A549 (cell line): Measurements from ENCODE around the gene ZNF786. TPM values are rescaled to one million over a fixed set of nuclear protein-coding genes. Genes with fewer than 3 reads are reported as not detected.

Source experiments
- BHLHE40 ChIP-seq: IDR thresholded peaks from 2 replicates; pipeline ENCODE4 v1.6.1; 2012; ENCODE audit warnings: low read depth, low read length, inconsistent platforms
- CBX2 ChIP-seq: fragments of 200-600 bp; sonication (generic); IDR thresholded peaks from 2 replicates; pipeline ENCODE4 v1.6.1; 2016; ENCODE audit warnings: low read depth, mild to moderate bottlenecking, borderline replicate concordance
- CBX8 ChIP-seq: fragments of 200-600 bp; sonication (generic); IDR thresholded peaks from 2 replicates; pipeline ENCODE4 v1.6.1; 2016
- CHD2 ChIP-seq: fragments of 150-350 bp; IDR thresholded peaks from 2 replicates; pipeline ENCODE4 v1.6.1; 2014; ENCODE audit warnings: low read length; ENCODE audit not compliant: partially characterized antibody
- EHF ChIP-seq: fragments of 250-450 bp; sonication (Bioruptor Pico); IDR thresholded peaks from 2 replicates; pipeline ENCODE4 v1.5.0; 2020; ENCODE audit warnings: mild to moderate bottlenecking
- EHMT2 ChIP-seq: fragments of 200-600 bp; sonication (generic); IDR thresholded peaks from 2 replicates; pipeline ENCODE4 v1.6.1; 2016; ENCODE audit warnings: antibody characterized with exemption, low read depth, mild to moderate bottlenecking, moderate library complexity
- EP300 ChIP-seq, 2 experiments: fragments of >200 bp; sonication (Bioruptor Twin); formaldehyde crosslinking; IDR thresholded peaks; 2 replicates in 1 of 2; 3 replicates in 1 of 2; pipeline ENCODE4 v1.6.1; 2016 to 2017
- FOXS1 ChIP-seq: fragments of 250-450 bp; sonication (Bioruptor Pico); IDR thresholded peaks from 2 replicates; pipeline ENCODE4 v1.5.0; 2020; ENCODE audit warnings: mild to moderate bottlenecking, moderate library complexity
- GATA3 ChIP-seq: IDR thresholded peaks from 2 replicates; pipeline ENCODE4 v1.6.1; 2012; ENCODE audit warnings: borderline replicate concordance
- HEYL ChIP-seq: fragments of 250-450 bp; sonication (Bioruptor Pico); IDR thresholded peaks from 2 replicates; pipeline ENCODE4 v1.8.0; 2021; ENCODE audit warnings: mild to moderate bottlenecking, moderate library complexity
- HOXB13 ChIP-seq: fragments of 250-450 bp; sonication (Bioruptor Pico); IDR thresholded peaks from 2 replicates; pipeline ENCODE4 v1.5.0; 2020; ENCODE audit warnings: low read depth, mild to moderate bottlenecking, moderate library complexity
- HOXB5 ChIP-seq: fragments of 250-450 bp; sonication (Bioruptor Pico); IDR thresholded peaks from 2 replicates; pipeline ENCODE4 v1.5.0; 2020; ENCODE audit warnings: mild to moderate bottlenecking, moderate library complexity
- JUN ChIP-seq, 2 experiments: fragments of >200 bp; sonication (Bioruptor Twin); formaldehyde crosslinking; IDR thresholded peaks; 2 replicates in 1 of 2; 3 replicates in 1 of 2; pipeline ENCODE4 v1.6.1; 2016 to 2017
- MAZ ChIP-seq: fragments of 150-350 bp; IDR thresholded peaks from 2 replicates; pipeline ENCODE4 v1.6.1; 2014; ENCODE audit warnings: antibody characterized with exemption, low read depth, low read length, borderline replicate concordance
- MYC ChIP-seq: IDR thresholded peaks from 2 replicates; pipeline ENCODE4 v1.6.1; 2012; ENCODE audit warnings: mild to moderate bottlenecking, inconsistent platforms, low read length, improper control_type of control experiment, borderline replicate concordance
- NFE2L2 ChIP-seq: fragments of 150-350 bp; conservative IDR thresholded peaks from 2 replicates; pipeline ENCODE4 v1.6.1; 2014; ENCODE audit warnings: low read length
- NR3C1 ChIP-seq: fragments of >200 bp; sonication (Bioruptor Twin); formaldehyde crosslinking; IDR thresholded peaks from 3 replicates; pipeline ENCODE4 v1.6.1; 2017
- PHF8 ChIP-seq: fragments of 200-600 bp; sonication (generic); IDR thresholded peaks from 2 replicates; pipeline ENCODE4 v1.6.1; 2016; ENCODE audit warnings: low read depth, mild to moderate bottlenecking, antibody characterized with exemption, moderate library complexity, borderline replicate concordance
- POLR2A ChIP-seq: IDR thresholded peaks from 2 replicates; pipeline ENCODE4 v1.6.1; 2012; ENCODE audit warnings: mild to moderate bottlenecking, low read length
- POLR2AphosphoS2 ChIP-seq: conservative IDR thresholded peaks from 2 replicates; pipeline ENCODE4 v1.6.1; 2012; ENCODE audit warnings: low read length, improper control_type of control experiment, inconsistent platforms
- RAD21 ChIP-seq, 2 experiments: fragments of >200 bp in 1 of 2; sonication (Bioruptor Twin) in 1 of 2; formaldehyde crosslinking in 1 of 2; IDR thresholded peaks in 1 of 2; conservative IDR thresholded peaks in 1 of 2; 2 replicates in 1 of 2; 3 replicates in 1 of 2; pipeline ENCODE4 v1.6.1; 2012 to 2018; ENCODE audit warnings: inconsistent platforms in 1 of 2
- RARB ChIP-seq: fragments of 250-450 bp; sonication (Bioruptor Pico); IDR thresholded peaks from 2 replicates; pipeline ENCODE4 v1.8.0; 2021; ENCODE audit warnings: mild to moderate bottlenecking, moderate library complexity
- RCOR1 ChIP-seq: fragments of 150-350 bp; IDR thresholded peaks from 2 replicates; pipeline ENCODE4 v1.6.1; 2014; ENCODE audit warnings: antibody characterized with exemption, low read length, low read depth
- RFX5 ChIP-seq: fragments of 450-650 bp; IDR thresholded peaks from 2 replicates; pipeline ENCODE4 v1.7.1; 2014; ENCODE audit warnings: antibody characterized with exemption, mild to moderate bottlenecking, moderate library complexity
- RNF2 ChIP-seq: fragments of 200-600 bp; sonication (generic); IDR thresholded peaks from 2 replicates; pipeline ENCODE4 v1.6.1; 2016; ENCODE audit warnings: low read depth, mild to moderate bottlenecking, antibody characterized with exemption, moderate library complexity, borderline replicate concordance
- ZC3H11A ChIP-seq: fragments of 450-650 bp; IDR thresholded peaks from 2 replicates; pipeline ENCODE4 v1.6.1; 2014; ENCODE audit warnings: antibody characterized with exemption, mild to moderate bottlenecking
- ZFP36 ChIP-seq: fragments of 450-650 bp; IDR thresholded peaks from 2 replicates; pipeline ENCODE4 v1.6.1; 2014; ENCODE audit warnings: borderline replicate concordance; ENCODE audit not compliant: partially characterized antibody
- ZSCAN20 ChIP-seq: fragments of 250-450 bp; sonication (Bioruptor Pico); IDR thresholded peaks from 2 replicates; pipeline ENCODE4 v1.8.0; 2022; ENCODE audit warnings: mild to moderate bottlenecking, moderate library complexity
- polyA plus RNA-seq, 4 experiments: library from polyadenylated mRNA; depleted of rRNA in 3 of 4; stranded (reverse); fragments of >200 nt; fragmentation: RNase III in 1 of 4; extraction: RNeasy Plus Mini Kit Qiagen cat#74134 plus additional on column Dnase treatment in 1 of 4; gene quantifications; 2 replicates in 3 of 4; 3 replicates in 1 of 4; pipeline ENCODE4 v1.2.3, GENCODE V29; 2011 to 2017
- TF ChIP-seq, protein P1 (sequence below): IDR thresholded peaks from 2 replicates; pipeline ENCODE4 v1.6.1; 2012
- TF ChIP-seq, protein P2 (sequence below): fragments of 200-600 bp; sonication (generic); IDR thresholded peaks from 2 replicates; pipeline ENCODE4 v1.6.1; 2016; ENCODE audit warnings: antibody characterized with exemption, mild to moderate bottlenecking, moderate library complexity
- TF ChIP-seq, protein P3 (sequence below): fragments of >200 bp; sonication (Bioruptor Twin); formaldehyde crosslinking; IDR thresholded peaks from 2 replicates; pipeline ENCODE4 v1.6.1; 2016
- TF ChIP-seq, protein P4 (sequence below): fragments of 250-450 bp; sonication (Bioruptor Pico); IDR thresholded peaks from 2 replicates; pipeline ENCODE4 v1.5.0; 2020; ENCODE audit warnings: low read depth, mild to moderate bottlenecking, moderate library complexity
- TF ChIP-seq, protein P5 (sequence below): IDR thresholded peaks from 2 replicates; pipeline ENCODE4 v1.6.1; 2012; ENCODE audit warnings: low read depth, borderline replicate concordance

ZNF786 gene
- polyA plus RNA-seq, 2 of the 4 experiments (the other 2 are of a cell fraction): 4.6 to 4.9 TPM

DNA sequence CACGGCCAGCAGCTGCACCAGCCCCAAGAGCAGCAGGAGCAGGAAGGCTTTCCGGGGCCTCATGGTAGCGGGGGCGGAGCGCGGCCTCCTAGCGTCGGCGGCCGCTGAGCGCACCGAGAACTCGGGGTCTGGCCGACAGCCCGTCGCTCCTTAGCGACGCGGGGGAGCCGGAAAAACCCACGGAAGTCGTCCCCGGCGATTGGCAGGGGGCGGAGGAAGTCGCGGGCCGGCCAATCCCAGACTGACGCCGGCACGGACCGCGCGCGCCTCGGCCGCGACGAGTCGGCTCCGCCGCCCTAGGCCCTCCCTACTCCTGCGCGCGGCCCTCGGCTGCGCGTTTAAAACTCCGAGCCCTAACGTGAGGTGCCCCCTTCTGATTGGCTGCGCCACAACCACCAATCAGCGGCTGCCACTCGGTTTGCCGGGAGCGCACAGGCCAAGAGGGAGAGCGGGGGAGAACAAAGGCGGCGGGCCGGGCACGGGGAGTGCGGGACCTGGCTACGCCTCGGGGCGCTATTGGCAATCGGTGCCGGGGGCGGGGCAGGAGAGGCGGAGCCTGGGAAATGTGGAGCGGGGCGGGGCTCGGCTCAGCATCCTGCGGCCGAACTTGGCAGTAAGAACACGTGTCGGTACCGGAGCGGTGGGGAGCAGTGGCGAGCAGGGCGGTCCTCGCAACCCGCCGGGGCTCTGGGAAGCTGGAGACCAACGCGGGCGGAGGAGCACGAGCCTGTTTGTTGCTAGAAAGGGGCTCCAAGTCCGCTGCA lies 62.0 kb downstream of the ZNF786 start, which contains the start of gene PDIA4 (continued):
- TF ChIP-seq, protein P1, sequence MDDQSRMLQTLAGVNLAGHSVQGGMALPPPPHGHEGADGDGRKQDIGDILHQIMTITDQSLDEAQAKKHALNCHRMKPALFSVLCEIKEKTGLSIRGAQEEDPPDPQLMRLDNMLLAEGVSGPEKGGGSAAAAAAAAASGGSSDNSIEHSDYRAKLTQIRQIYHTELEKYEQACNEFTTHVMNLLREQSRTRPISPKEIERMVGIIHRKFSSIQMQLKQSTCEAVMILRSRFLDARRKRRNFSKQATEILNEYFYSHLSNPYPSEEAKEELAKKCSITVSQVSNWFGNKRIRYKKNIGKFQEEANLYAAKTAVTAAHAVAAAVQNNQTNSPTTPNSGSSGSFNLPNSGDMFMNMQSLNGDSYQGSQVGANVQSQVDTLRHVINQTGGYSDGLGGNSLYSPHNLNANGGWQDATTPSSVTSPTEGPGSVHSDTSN: peak; percentile 62; the same call in 1 of the 2 replicates
- TF ChIP-seq, protein P2, sequence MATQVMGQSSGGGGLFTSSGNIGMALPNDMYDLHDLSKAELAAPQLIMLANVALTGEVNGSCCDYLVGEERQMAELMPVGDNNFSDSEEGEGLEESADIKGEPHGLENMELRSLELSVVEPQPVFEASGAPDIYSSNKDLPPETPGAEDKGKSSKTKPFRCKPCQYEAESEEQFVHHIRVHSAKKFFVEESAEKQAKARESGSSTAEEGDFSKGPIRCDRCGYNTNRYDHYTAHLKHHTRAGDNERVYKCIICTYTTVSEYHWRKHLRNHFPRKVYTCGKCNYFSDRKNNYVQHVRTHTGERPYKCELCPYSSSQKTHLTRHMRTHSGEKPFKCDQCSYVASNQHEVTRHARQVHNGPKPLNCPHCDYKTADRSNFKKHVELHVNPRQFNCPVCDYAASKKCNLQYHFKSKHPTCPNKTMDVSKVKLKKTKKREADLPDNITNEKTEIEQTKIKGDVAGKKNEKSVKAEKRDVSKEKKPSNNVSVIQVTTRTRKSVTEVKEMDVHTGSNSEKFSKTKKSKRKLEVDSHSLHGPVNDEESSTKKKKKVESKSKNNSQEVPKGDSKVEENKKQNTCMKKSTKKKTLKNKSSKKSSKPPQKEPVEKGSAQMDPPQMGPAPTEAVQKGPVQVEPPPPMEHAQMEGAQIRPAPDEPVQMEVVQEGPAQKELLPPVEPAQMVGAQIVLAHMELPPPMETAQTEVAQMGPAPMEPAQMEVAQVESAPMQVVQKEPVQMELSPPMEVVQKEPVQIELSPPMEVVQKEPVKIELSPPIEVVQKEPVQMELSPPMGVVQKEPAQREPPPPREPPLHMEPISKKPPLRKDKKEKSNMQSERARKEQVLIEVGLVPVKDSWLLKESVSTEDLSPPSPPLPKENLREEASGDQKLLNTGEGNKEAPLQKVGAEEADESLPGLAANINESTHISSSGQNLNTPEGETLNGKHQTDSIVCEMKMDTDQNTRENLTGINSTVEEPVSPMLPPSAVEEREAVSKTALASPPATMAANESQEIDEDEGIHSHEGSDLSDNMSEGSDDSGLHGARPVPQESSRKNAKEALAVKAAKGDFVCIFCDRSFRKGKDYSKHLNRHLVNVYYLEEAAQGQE: no peak
- TF ChIP-seq, protein P3, sequence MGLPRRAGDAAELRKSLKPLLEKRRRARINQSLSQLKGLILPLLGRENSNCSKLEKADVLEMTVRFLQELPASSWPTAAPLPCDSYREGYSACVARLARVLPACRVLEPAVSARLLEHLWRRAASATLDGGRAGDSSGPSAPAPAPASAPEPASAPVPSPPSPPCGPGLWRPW: no peak
- TF ChIP-seq MYC (peak; percentile 86), CBX2 (no peak), MAZ (no peak), POLR2AphosphoS2 (no peak), NFE2L2 (no peak), BHLHE40 (peak; percentile 40), NR3C1 (no peak), CHD2 (no peak), HOXB5 (no peak), EP300 (IDR thresholded peaks at IDR 0.05) (no peak), FOXS1 (CRISPR knock-in tag) (no peak), EHF (no peak), RARB (CRISPR knock-in tag) (no peak), ZSCAN20 (CRISPR knock-in tag) (no peak), RCOR1 (no peak), RAD21 (conservative IDR thresholded peaks at IDR 0.05 in 1 of 2, IDR thresholded peaks at IDR 0.05 in 1 of 2) (no peak; a peak in 1 of 5 replicates), PHF8 (no peak; the same call in 1 of the 2 replicates), EHMT2 (no peak), RNF2 (no peak), GATA3 (no peak), JUN (IDR thresholded peaks at IDR 0.05) (peak in 1 of 2 experiments; percentile 73; a peak in 4 of 5 replicates), ZC3H11A (no peak), POLR2A (peak; percentile 94), HEYL (CRISPR knock-in tag) (no peak), RFX5 (peak; percentile 58; the same call in 1 of the 2 replicates), HOXB13 (no peak), CBX8 (no peak), ZFP36 (no peak)
- TF ChIP-seq, protein P4, sequence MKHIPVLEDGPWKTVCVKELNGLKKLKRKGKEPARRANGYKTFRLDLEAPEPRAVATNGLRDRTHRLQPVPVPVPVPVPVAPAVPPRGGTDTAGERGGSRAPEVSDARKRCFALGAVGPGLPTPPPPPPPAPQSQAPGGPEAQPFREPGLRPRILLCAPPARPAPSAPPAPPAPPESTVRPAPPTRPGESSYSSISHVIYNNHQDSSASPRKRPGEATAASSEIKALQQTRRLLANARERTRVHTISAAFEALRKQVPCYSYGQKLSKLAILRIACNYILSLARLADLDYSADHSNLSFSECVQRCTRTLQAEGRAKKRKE (CRISPR knock-in tag): no peak
- TF ChIP-seq, protein P5, sequence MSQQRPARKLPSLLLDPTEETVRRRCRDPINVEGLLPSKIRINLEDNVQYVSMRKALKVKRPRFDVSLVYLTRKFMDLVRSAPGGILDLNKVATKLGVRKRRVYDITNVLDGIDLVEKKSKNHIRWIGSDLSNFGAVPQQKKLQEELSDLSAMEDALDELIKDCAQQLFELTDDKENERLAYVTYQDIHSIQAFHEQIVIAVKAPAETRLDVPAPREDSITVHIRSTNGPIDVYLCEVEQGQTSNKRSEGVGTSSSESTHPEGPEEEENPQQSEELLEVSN: peak; percentile 88; the same call in 1 of the 2 replicates
